Stimulated activated CD4-positive, alpha-beta T cell treated with anti-CD3 and anti-CD28 coated beads, TNF-alpha, amount 100 ng/mL, for 24 hours (primary cell): ENCODE results near the gene INPP5F.

Experiments
- DNase-seq, 3 experiments: peaks; one replicate each; pipeline ENCODE4 v3.0.0-alpha.2; 2020; ENCODE audit warnings: low read depth in 3 of 3

Gene INPP5F

GRCh38 chr10:119817991-119818888 lies 92.4 kb downstream of the INPP5F start:
- DNase-seq, result no peak

DNA sequence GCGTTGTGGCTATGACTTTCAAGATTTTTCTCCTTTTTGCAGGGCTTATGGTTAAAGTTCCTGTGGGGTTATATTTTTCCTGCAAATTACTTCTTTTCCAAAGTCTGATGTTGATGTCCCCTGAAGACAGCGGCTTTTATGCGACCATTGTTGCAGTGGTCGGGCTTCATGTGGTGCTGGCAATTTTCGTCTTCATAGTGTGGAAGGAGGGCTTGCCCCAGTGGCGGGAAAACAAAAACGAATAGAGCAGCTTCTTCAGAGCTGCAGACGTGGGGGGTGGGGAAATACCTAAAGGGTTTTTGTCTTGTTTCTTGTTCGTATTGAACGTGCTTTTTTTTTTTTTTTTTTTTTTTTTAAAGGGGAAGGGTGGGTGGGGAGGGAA lies 93.0 kb downstream of the INPP5F start:
- no peak for DNase-seq

DNA sequence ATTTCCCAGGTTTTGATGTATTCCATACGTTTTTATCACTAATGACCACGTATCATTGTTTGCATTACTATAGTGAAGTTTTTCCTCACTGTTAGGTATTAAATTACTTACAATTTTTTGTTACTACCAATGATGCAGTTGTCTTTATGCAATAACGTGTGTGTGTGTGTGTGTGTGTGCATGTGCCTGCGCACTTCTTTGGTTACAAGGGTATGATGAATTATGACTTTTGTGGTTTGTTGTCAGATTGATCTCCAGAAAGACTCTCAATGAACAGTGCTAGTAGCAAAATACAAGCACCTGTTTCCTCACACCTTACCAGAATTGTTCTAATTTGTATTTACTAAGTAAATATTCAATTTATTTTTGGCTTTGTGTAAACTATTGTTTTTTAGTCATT lies 95.3 kb downstream of the INPP5F start:
- DNase-seq, result no peak

GRCh38 chr10:119824299-119824698 lies 98.4 kb downstream of the INPP5F start:
- no peak for DNase-seq

- no peak for DNase-seq
Observed at GRCh38 chr10:119826771-119827170, 100.9 kb downstream of the INPP5F start.

DNA sequence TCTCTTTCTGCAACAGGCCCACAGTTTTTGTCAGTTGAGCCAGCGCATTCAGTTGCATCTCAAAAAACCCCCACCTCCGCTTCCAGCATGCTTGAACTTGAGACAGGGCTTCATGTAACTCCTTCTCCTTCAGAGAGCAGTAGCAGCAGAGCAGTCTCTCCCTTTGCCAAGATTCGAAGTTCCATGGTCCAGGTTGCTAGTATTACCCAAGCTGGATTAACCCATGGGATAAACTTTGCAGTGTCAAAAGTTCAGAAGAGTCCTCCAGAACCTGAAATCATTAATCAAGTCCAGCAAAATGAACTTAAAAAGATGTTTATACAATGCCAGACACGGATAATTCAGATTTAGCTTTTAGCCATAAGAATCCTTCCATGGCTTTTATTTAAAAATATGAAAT lies 101.6 kb downstream of the INPP5F start:
- DNase-seq, result no peak

- no peak for DNase-seq
Observed at GRCh38 chr10:119829429-119829828, 103.6 kb downstream of the INPP5F start.

- DNase-seq, result no peak
Observed at GRCh38 chr10:119830851-119831250, 105.0 kb downstream of the INPP5F start.

GRCh38 chr10:119831656-119832055 lies 105.8 kb downstream of the INPP5F start:
- no peak for DNase-seq

GRCh38 chr10:119832951-119833350 lies 107.1 kb downstream of the INPP5F start:
- no peak for DNase-seq

DNA sequence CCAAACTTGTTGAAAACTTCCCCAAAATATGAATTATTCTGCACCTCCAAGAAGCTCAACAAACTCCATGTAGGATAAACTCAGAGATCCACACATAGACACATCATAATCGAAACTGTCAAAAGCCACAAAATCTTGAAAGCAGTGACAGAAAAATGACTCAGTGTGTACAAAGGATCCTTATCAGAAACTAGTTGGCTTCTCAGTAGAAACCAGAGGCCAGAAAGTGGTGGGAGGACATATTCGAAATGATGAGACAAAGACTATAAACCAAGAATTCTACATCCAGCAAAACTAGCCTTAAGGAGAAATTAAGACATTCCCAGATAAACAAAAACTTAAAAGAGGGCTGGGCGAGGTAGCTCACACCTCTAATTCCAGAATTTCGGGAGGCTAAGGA lies 108.3 kb downstream of the INPP5F start:
- DNase-seq, result no peak

- DNase-seq, result no peak
Observed at GRCh38 chr10:119845656-119846055, 119.8 kb downstream of the INPP5F start.

DNA sequence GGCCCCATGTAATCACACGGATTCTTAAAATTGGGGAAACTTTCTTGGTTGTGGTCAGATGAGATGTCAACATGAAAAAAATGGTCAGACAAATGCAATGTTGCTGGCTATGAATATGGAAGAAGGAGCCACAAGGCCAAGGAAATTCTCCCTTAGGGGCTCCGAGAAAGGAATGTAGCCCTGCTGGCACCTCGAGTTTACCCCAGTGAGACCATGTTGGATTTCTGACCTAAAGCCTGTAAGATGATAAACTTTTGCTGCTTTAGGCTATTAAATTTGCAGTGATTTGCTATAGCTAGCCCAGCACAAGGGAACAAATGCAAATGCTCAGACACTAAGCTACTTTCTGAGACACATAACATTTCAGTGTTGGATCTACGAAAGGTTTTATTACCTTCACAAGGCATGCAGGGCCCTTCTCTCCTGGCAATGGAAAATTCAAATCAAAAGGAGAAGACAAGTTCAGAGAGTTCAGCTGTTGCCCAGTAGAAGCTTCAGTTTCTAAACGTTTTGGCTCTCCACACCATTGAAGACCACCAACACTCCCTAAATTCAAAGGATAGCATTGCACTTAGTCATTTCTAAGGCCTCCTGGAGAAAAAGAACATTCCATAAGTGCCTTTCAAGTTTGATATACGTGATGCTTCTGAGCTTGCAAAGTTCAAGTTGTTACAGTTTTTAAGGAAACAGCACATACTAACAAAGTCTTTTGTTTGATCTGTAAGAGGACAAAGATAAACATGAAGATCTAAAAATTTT lies 123.4 kb downstream of the INPP5F start:
- no peak for DNase-seq

DNA sequence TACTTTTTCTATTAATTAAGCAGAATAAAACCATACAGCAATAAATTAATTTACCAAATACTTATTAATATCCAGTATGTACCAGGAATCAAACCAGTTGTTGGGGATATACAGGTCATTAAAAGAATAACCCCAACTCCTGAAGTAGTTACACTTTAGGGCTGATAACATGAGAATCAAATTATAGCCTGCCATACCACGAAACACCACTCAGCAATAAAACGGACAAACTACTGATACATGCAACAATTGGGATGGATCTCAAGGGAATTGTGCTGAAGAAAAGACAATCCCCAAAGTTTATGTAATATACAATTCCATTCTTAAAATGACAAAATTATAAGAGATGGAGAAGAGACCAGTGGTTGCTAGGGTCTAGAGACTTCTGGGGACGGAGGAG lies 124.1 kb downstream of the INPP5F start:
- no peak for DNase-seq

GRCh38 chr10:119852277-119852676 lies 126.4 kb downstream of the INPP5F start:
- no peak for DNase-seq

DNA sequence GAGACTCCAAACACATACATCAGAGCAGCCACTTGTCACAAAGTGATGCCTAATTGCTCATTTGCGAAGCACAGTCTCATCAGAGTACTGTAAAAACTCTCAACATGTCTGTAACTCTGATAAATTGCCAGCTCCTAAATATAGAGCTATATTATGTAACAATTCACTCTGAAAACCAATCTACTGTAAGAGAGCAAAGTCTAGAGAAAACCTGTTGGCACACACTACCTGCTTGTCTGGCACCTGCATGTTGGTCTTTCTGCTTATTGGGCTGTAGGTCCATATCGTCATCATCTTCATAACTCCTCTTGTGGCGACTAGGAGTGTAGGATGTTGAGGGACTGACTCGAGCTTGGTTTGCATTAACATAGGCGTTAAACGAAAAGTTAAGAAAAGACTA lies 127.0 kb downstream of the INPP5F start:
- DNase-seq, result no peak

- DNase-seq, result no peak
Observed at GRCh38 chr10:119853574-119853973, 127.7 kb downstream of the INPP5F start.

- DNase-seq, result no peak
Observed at GRCh38 chr10:119858063-119858462, 132.2 kb downstream of the INPP5F start.

DNA sequence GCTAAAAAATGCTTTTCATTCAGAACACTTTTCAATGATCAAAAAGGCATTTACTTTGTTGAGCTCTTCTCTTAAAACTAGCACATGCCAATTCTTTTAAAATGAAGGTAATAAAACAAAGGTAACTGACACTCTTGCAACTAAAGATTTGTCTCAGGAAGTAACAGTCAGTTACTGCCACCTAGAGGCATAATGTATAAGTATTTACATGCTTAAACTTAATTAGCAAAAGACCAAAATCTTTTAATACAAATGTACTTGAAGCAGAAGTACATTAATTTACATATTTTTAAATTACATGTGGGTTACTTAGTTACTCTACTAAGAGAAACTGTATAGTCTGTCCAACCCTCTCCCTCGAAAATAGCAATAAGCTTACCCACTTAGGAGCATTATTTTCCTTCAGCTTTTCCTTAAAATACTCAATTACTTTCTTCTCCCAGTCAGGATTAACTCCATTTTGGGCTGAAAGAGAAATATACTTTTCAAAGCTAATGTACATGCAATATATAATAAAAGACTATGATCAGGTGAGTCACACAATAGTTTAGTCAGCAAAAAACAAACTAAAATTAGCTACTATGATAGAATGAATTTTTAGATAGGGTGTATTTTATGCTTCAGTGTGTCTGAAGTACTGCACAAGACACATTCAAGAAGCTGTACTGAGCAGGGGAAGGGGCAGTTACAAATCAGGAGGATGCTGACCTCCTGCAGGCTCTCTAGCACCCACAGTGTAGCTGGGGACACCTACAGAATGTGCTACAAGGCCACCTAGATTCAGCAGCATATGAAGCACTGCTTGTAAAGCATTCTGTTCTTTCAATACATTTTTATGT lies 133.8 kb downstream of the INPP5F start:
- no peak for DNase-seq

GRCh38 chr10:119860866-119861607 lies 135.2 kb downstream of the INPP5F start:
- no peak for DNase-seq

DNA sequence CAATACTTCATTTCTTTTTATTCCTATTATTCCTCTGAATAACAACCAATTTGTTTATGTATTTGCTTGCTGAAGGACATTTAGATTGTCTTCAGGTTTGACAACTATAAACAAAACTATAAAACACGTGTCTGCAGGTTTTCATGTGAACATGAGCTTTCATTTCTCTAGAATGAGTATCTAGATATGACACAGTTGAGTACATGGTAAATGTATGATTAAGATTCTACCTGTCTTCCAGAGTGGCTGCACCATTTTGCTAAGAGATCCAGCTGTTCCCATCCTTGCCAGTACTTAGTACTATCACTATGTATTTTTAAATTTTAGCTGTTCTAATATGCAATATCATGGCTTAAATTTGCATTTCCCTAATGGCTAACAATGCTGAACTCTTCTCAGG lies 136.7 kb downstream of the INPP5F start:
- DNase-seq, result no peak
